K562 (cell line): Measurements from ENCODE around the gene RBM15. TPM values are rescaled to one million over a fixed set of nuclear protein-coding genes. Genes with fewer than 3 reads are reported as not detected.

Experiments used
- ATAC-seq: fragments of 200-7000 bp; cut with Tn5 transposase; 3 replicates; pipeline ENCODE4 v1.9.1; 2020; ENCODE audit warnings: moderate library complexity
- BruUV-seq: library from RNA; stranded (reverse); fragments of 400-500 nt; replicated peaks from 2 replicates; lab custom pipeline; 2021; lab: Mats Ljungman, UMichigan
- CTCF ChIA-PET: fragments of 300-600 bp; formaldehyde crosslinking; extraction: SDS; loops from one replicate; lab custom pipeline; 2021; ENCODE audit warnings: low intra/inter-chr PET ratio; lab: Yijun Ruan, JAX
- POLR2A ChIA-PET: fragments of 300-600, 350-650 bp; sonication (Branson Sonifier 250); formaldehyde crosslinking; extraction: SDS; loops from one replicate; lab custom pipeline; 2021; ENCODE audit warnings: antibody characterized with exemption, inconsistent platforms; lab: Yijun Ruan, JAX
- DNase-seq, 4 experiments: peaks; one replicate each; pipeline versions ENCODE4 v3.0.0 to v3.0.0-alpha.2; 2011 to 2018; ENCODE audit warnings: low spot score in 3 of 4, mixed read lengths in 3 of 4; ENCODE audit errors: extremely low read depth in 1 of 4
- FAIRE-seq: peaks from 2 replicates; lab custom pipeline; 2011; peaks lifted over from hg19 to GRCh38; lab: Jason Lieb, UNC
- H2AFZ ChIP-seq: 2 replicates; pipeline ENCODE4 v1.6.0; 2011; ENCODE audit warnings: low read depth, low read length, control low read depth, inconsistent platforms
- H3K27ac ChIP-seq: fragments of 200-600 bp; 3 replicates; pipeline ENCODE4 v1.8.0; 2011; ENCODE audit warnings: low read depth, mild to moderate bottlenecking, control low read depth, inconsistent platforms, low read length, moderate library complexity, mixed read lengths; ENCODE audit errors: extremely low read depth
- H3K27me3 ChIP-seq, 2 experiments: fragments of 300-600 bp in 1 of 2; 2 replicates in 1 of 2; 3 replicates in 1 of 2; pipeline versions ENCODE4 v1.6.0 to v1.8.0; 2011; ENCODE audit warnings: inconsistent platforms in 2 of 2, low read length in 2 of 2, mild to moderate bottlenecking in 1 of 2, mixed read lengths in 1 of 2, moderate library complexity in 1 of 2; ENCODE audit not compliant: control insufficient read depth in 2 of 2, insufficient read depth in 2 of 2
- H3K36me3 ChIP-seq: fragments of 300-600 bp; 3 replicates; pipeline ENCODE4 v1.8.0; 2011; ENCODE audit warnings: mild to moderate bottlenecking, low read length, inconsistent platforms; ENCODE audit not compliant: control insufficient read depth, insufficient read depth
- H3K4me1 ChIP-seq, 2 experiments: fragments of 200-600 bp in 1 of 2; replicated peaks in 1 of 2; 2 replicates in 1 of 2; 3 replicates in 1 of 2; pipeline versions ENCODE4 v1.5.1 to v1.8.0; 2011; ENCODE audit warnings: inconsistent platforms in 2 of 2, low read length in 2 of 2, mild to moderate bottlenecking in 1 of 2, mixed read lengths in 1 of 2, moderate library complexity in 1 of 2; ENCODE audit not compliant: control insufficient read depth in 2 of 2, insufficient read depth in 2 of 2
- H3K4me2 ChIP-seq: 2 replicates; pipeline ENCODE4 v1.6.1; 2011; ENCODE audit warnings: low read length, control low read depth, inconsistent platforms, mixed read lengths; ENCODE audit not compliant: insufficient read depth
- H3K4me3 ChIP-seq: fragments of 200-600 bp; sonication (generic), shearing (Covaris generic); 2 replicates; pipeline ENCODE4 v1.5.1; 2016; ENCODE audit warnings: control low read depth, inconsistent platforms
- H3K79me2 ChIP-seq: fragments of 200-600 bp; 3 replicates; pipeline ENCODE4 v1.8.0; 2011; ENCODE audit warnings: low read length, inconsistent platforms; ENCODE audit not compliant: control insufficient read depth, insufficient read depth
- H3K9ac ChIP-seq, 2 experiments: 2 replicates each; pipeline versions ENCODE4 v1.6.0 to v1.6.1; 2011; ENCODE audit warnings: low read depth in 2 of 2, low read length in 2 of 2, control low read depth in 1 of 2, inconsistent platforms in 1 of 2, mild to moderate bottlenecking in 1 of 2, mixed read lengths in 1 of 2; ENCODE audit not compliant: insufficient read depth in 1 of 2
- H3K9me1 ChIP-seq: one replicate; pipeline ENCODE4 v1.6.0; 2011; ENCODE audit warnings: inconsistent platforms, mild to moderate bottlenecking, low read length, moderate library complexity; ENCODE audit not compliant: control insufficient read depth, insufficient read depth
- H3K9me3 ChIP-seq: replicated peaks from 2 replicates; pipeline ENCODE4 v1.5.1; 2011; ENCODE audit warnings: low read depth, low read length, inconsistent platforms; ENCODE audit not compliant: control insufficient read depth, insufficient read depth
- H4K20me1 ChIP-seq: replicated peaks from 2 replicates; pipeline ENCODE4 v1.6.1; 2011; ENCODE audit warnings: low read length, inconsistent platforms, mixed read lengths; ENCODE audit not compliant: control insufficient read depth, insufficient read depth
- CBX3 ChIP-seq, 2 experiments: IDR thresholded peaks; 1 replicate in 1 of 2; 2 replicates in 1 of 2; pipeline ENCODE4 v1.6.1; 2012; ENCODE audit warnings: inconsistent platforms in 2 of 2, low read length in 2 of 2, borderline replicate concordance in 1 of 2, control low read depth in 1 of 2
- CHD1 ChIP-seq: fragments of 200-600 bp; sonication (generic); IDR thresholded peaks from one replicate; pipeline ENCODE4 v1.6.1; 2012; ENCODE audit warnings: mild to moderate bottlenecking, moderate library complexity, low read length, inconsistent platforms
- HDAC1 ChIP-seq, 2 experiments: fragments of 450-650 bp; IDR thresholded peaks; 2 replicates each; pipeline ENCODE4 v1.6.1; 2016 to 2017; ENCODE audit warnings: inconsistent platforms in 1 of 2, mild to moderate bottlenecking in 1 of 2, moderate library complexity in 1 of 2
- MTA3 ChIP-seq: fragments of 450-650 bp; formaldehyde crosslinking; IDR thresholded peaks from 2 replicates; pipeline ENCODE4 v1.6.1; 2017; ENCODE audit warnings: mild to moderate bottlenecking, borderline replicate concordance
- ZNF12 ChIP-seq: sonication (generic); formaldehyde crosslinking; IDR thresholded peaks from 2 replicates; pipeline ENCODE4 v1.4.0; 2020; ENCODE audit warnings: mild to moderate bottlenecking, missing genetic modification reagents
- WGBS: fragments of 100-300 bp; shearing (Covaris generic); methylation state at CpG from one replicate; pipeline ENCODE4 v1.1.6; 2016; ENCODE audit warnings: low coverage, mixed read lengths; ENCODE audit not compliant: insufficient coverage; ENCODE audit errors: missing lambda C conversion rate; 5-methylcytosine and 5-hydroxymethylcytosine counted together
- in situ Hi-C: fragments of 300-500 bp; cut with MboI; formaldehyde crosslinking; loops from 4 replicates; pipeline ENCODE4 v1.15.0; 2018; ENCODE audit warnings: inconsistent platforms, mixed read lengths
- intact Hi-C: fragments of 100-400 bp; cut with micrococcal nuclease; formaldehyde crosslinking; loops from 2 replicates; pipeline ENCODE4 v1.14.2; 2022
- polyA plus RNA-seq, 8 experiments: library from polyadenylated mRNA; depleted of rRNA in 4 of 8; stranded (reverse) in 5 of 8; unstranded in 3 of 8; fragments of >200 nt; fragmentation: Nextera tagmentation in 2 of 8; fragmentation: Illumina TruSeq in 1 of 8; extraction: Ambion mirVana in 2 of 8; extraction: Trizol in 1 of 8; gene quantifications; 2 replicates each; pipeline versions ENCODE4 v1.2.1 to v1.2.3, GENCODE V29; 2011 to 2014; ENCODE audit warnings: inconsistent platforms in 1 of 8, missing spikeins in 1 of 8
- total RNA-seq, 7 experiments: library from RNA; depleted of rRNA in 6 of 7; stranded (reverse); fragments of >200 nt in 6 of 7; fragmentation: Illumina TruSeq in 2 of 7; extraction: Trizol in 2 of 7; gene quantifications; 2 replicates each; pipeline versions ENCODE4 v1.2.1 to v1.2.3, GENCODE V29; 2011 to 2021; ENCODE audit warnings: low replicate concordance in 1 of 7

RBM15 gene
- total and polyA plus RNA-seq, 9 of the 15 experiments (the other 6 are each of a cell fraction or from before 2014, with no cell fraction given), result 2.4 to 63.4 (median 28.2) TPM

DNA sequence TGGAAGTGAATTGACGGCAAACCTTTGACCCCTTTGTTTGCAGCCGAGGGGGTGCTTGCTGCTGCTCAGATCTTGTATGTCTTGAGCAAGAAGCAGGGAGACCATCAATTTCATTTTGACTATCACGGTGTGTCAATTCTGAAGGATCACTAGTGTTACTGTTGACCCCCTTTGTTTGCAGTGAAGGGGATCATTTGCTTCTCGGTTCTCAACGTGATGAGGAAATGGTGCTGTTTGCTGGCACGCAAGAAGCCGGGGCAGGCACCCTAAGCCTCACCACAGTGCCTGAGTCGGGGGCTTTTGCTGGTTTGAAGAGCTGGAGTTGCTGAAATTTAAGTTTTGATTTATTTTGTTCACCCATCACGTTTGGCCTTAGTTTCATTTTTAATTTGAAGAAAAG lies 7.5 kb downstream of the RBM15 start:
- Histone ChIP-seq H3K9ac (no peak overlapping the region; a peak in 1 of 4 replicates), H3K9me3 (no peaks in the 10 kb centered on the region), H3K27ac (no peak overlapping the region), H2AFZ (no peak overlapping the region), H4K20me1 (peaks cover 83% of the 10 kb centered on the region), H3K4me3 (no peak overlapping the region), H3K79me2 (peaks cover 100% of the 10 kb centered on the region), H3K4me2 (peak overlapping the region; percentile 63; the same call in 1 of the 2 replicates), H3K9me1 (peaks cover 4% of the 10 kb centered on the region), H3K36me3 (peaks cover 98% of the 10 kb centered on the region), H3K4me1 (peaks cover 4 to 61% of the 10 kb centered on the region in 2 experiments; a peak in 4 of 5 replicates), H3K27me3 (no peaks in the 10 kb centered on the region)
- in situ Hi-C loops (no loop called here), intact Hi-C loops (no loop called here)
- FAIRE-seq (no peak), ATAC-seq (no peak), DNase-seq (no peak)
- CTCF ChIA-PET, result no interaction called here
- WGBS, result 62% methylated on average over 9 of the region's 9 CpGs
- TF ChIP-seq MTA3 (no peak), HDAC1 (IDR thresholded peaks at IDR 0.05) (no peak), CHD1 (no peak), ZNF12 (CRISPR knock-in tag) (no peak), CBX3 (IDR thresholded peaks at IDR 0.05; ENCODE audit: borderline replicate concordance in 1 of 2, low read length in 2 of 2) (no peak)
- POLR2A ChIA-PET, result interaction anchor here (0.6 to 4.6 kb wide), 6 partner anchors 9 to 389 kb away, joined by 3 to 16 read pairs (median 3); no protein-coding TSS in a partner anchor
- BruUV-seq, result no TSS peak
